ENCODE results near the gene TACC2. TPM values are rescaled to one million over a fixed set of nuclear protein-coding genes. Genes with fewer than 3 reads are reported as not detected.

TACC2 gene
- total RNA-seq, 1 donor, result under 0.01 TPM

- DNase-seq (ENCODE audit: low read depth in 2 of 3, low spot score in 2 of 3), result no peak
Measured at GRCh38 chr10:122162671-122163173, 173.8 kb downstream of the TACC2 start.

- peak in 2 of 3 donors; percentile 19 to 24 for DNase-seq (ENCODE audit: low read depth in 2 of 3, low spot score in 2 of 3)
Measured at GRCh38 chr10:122163174-122164022, 174.4 kb downstream of the TACC2 start.

GRCh38 chr10:122164023-122164601 lies 175.1 kb downstream of the TACC2 start:
- DNase-seq (ENCODE audit: low read depth in 2 of 3, low spot score in 2 of 3), result no peak

- no peak for DNase-seq (ENCODE audit: low read depth in 2 of 3, low spot score in 2 of 3)
Measured at GRCh38 chr10:122164815-122165483, 176.0 kb downstream of the TACC2 start.

GRCh38 chr10:122165484-122166276 lies 176.7 kb downstream of the TACC2 start:
- no peak for DNase-seq (ENCODE audit: low read depth in 2 of 3, low spot score in 2 of 3)

- DNase-seq (ENCODE audit: low read depth in 2 of 3, low spot score in 2 of 3), result no peak
Measured at GRCh38 chr10:122168101-122168500, 179.1 kb downstream of the TACC2 start.

GRCh38 chr10:122168598-122169394 lies 179.8 kb downstream of the TACC2 start:
- DNase-seq (ENCODE audit: low read depth in 2 of 3, low spot score in 2 of 3), result no peak

GRCh38 chr10:122170802-122171201 lies 181.8 kb downstream of the TACC2 start:
- no peak for DNase-seq (ENCODE audit: low read depth in 2 of 3, low spot score in 2 of 3)

- no peak for DNase-seq (ENCODE audit: low read depth in 2 of 3, low spot score in 2 of 3)
Measured at GRCh38 chr10:122171302-122172075, 182.5 kb downstream of the TACC2 start.

GRCh38 chr10:122172361-122173008 lies 183.5 kb downstream of the TACC2 start:
- no peak for DNase-seq (ENCODE audit: low read depth in 2 of 3, low spot score in 2 of 3)

GRCh38 chr10:122173337-122173736 lies 184.4 kb downstream of the TACC2 start:
- DNase-seq (ENCODE audit: low read depth in 2 of 3, low spot score in 2 of 3), result no peak

GRCh38 chr10:122173766-122174435 lies 184.9 kb downstream of the TACC2 start:
- no peak for DNase-seq (ENCODE audit: low read depth in 2 of 3, low spot score in 2 of 3)

- DNase-seq (ENCODE audit: low read depth in 2 of 3, low spot score in 2 of 3), result no peak
Measured at GRCh38 chr10:122176232-122177213, 187.6 kb downstream of the TACC2 start.

GRCh38 chr10:122178655-122179054 lies 189.7 kb downstream of the TACC2 start:
- no peak for DNase-seq (ENCODE audit: low read depth in 2 of 3, low spot score in 2 of 3)

- no peak for DNase-seq (ENCODE audit: low read depth in 2 of 3, low spot score in 2 of 3)
Measured at GRCh38 chr10:122181041-122181732, 192.2 kb downstream of the TACC2 start.

- no peak for DNase-seq (ENCODE audit: low read depth in 2 of 3, low spot score in 2 of 3)
Measured at GRCh38 chr10:122181876-122182275, 192.9 kb downstream of the TACC2 start.
